ENCODE data around the gene TMEM165.

The TMEM165 gene

GRCh38 chr4:55406545-55406944, 10.8 kb downstream of the TMEM165 start:
- DNase-seq (ENCODE audit: low read depth) = no peak

- no peak for DNase-seq (ENCODE audit: low read depth)
These were observed 11.4 kb downstream of the TMEM165 start for GRCh38 chr4:55407119-55407518.

DNA sequence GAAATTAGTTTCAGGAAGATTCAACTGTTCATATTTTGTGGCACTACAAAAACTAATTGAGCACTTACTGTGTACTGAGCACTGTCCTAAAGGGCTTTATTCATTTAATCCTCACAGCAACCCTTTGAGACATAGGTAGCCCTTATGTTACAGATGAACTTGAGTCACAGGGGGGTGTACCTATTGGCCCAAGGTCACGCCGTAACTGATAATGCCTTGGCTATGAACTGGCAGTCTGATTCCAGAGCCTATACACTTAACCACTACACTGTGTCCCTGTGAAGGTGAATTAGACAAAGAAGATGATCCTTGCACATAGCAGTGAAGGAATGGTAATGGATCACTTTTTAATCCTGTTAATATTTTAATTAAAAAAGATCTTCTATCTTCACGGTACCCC, 12.0 kb downstream of the TMEM165 start:
- no peak for DNase-seq (ENCODE audit: low read depth)

- DNase-seq (ENCODE audit: low read depth) = no peak
These were observed 13.9 kb downstream of the TMEM165 start for GRCh38 chr4:55409468-55410171.

- no peak for DNase-seq (ENCODE audit: low read depth)
These were observed 14.7 kb downstream of the TMEM165 start for GRCh38 chr4:55410431-55410830.

DNA sequence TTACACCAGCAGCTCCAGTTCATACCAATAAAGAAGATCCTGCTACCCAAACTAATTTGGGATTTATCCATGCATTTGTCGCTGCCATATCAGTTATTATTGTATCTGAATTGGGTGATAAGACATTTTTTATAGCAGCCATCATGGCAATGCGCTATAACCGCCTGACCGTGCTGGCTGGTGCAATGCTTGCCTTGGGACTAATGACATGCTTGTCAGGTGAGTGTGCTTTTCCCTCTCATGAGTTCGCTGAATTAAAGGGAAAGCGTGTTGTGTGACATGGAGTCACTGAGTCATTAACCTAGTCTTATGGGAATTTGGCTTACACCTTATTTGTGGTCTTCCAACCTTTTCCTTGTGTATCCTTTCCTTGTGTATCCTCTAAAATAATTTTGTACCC, 15.9 kb downstream of the TMEM165 start:
- no peak for DNase-seq (ENCODE audit: low read depth)

DNA sequence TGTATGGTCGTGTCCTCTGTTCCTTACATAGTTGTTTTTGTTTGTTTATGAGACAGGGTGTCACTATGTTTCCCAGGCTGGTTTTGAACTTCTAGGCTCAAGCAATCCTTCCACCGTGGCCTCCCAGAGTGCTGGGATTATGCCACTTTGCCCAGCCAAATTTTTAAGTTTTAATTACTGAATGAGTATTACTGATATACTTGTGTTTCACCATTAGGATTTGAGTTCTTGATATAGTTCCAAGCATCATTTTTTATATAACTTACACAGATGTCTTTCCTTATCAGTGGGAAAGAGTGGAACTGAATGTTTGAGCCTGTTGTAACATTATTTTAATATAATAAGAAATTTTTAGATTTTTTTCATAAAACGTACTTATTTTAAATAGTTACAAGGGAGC, 20.4 kb downstream of the TMEM165 start:
- DNase-seq (ENCODE audit: low read depth) = no peak

- no peak for DNase-seq (ENCODE audit: low read depth)
These were observed 29.0 kb downstream of the TMEM165 start for GRCh38 chr4:55424791-55425190.

DNA sequence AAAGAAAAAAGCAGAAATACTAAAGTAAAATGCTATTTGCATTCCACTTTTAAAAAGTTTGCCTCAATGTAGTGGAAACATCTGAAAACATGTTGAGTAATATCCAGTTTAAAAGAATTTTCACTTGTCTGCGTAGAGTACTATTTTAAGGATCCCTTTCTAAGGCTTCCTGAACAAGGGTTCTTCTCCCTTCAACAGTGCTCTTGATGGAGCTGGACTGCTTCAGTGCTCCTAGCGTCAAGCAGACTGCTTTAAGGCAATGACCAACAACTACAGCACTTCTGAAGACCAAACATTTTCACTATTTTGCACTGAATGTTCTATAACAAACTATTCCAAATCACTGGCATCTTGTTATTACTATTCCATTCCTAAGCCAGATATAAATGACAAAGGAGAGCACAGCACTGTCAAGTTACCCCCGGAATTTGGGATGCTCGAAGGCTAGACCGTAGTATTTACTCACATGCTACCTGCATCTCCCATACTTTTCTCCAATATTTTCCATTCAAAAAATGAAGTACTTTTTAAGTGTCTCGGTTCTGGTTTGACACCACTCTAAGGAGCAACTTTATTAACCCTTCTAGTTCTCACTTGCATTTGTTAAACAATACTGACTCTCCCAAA, 36.1 kb downstream of the TMEM165 start:
- DNase-seq (ENCODE audit: low read depth) = no peak

DNA sequence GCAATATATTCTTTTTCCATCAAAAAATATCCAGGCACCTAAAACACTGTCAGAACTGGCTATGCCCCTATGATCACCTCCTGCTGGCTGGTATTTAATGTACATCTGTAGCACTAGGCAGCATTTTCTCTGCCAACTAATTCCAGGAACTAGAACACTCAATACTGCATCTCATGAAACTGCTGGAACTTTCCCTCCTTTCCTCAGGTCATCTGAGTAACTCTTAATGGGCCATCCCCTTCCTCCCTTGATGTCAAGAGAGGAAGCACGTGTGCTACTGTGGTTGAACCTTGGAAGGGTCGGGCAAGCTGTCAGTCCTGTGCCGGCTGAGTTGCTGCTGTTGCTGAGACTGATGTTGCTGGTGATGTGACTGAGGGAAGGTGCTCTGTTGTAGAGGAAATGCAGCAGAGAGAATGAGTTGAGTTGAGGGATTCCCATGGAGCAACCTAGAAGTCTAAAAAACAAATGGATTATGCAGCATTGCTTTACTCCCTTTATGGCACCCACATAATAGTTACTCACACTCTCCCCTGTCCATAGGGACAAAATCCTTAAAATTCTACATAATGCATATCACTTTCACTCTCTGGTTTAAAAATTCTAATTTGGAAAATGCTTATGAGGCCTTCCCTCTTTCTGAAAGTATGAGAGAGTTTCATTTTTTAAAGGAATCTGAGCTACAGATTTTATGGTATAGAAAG, 39.5 kb downstream of the TMEM165 start:
- DNase-seq (ENCODE audit: low read depth) = no peak

GRCh38 chr4:55437356-55437796, 41.6 kb downstream of the TMEM165 start:
- no peak for DNase-seq (ENCODE audit: low read depth)

DNA sequence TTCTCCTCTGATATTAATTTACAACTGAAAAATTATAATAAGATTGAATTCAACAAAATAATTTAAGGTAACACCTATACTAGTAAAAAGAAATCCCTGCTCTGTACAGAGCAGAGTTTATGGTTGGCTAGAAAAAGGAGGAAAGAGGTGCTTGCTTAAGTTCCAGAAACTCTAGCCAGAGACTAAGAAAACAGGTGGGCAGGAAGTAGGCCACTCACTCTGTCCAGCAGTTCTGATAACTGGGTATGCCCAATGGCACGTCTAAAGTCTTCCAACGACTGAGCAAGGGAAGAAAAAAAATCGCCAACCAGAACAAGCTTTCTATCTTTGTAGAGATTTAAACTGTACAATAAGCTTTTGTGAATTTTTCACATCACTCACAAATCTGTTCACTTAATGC, 42.1 kb downstream of the TMEM165 start:
- DNase-seq (ENCODE audit: low read depth) = no peak

GRCh38 chr4:55438314-55438713, 42.6 kb downstream of the TMEM165 start:
- no peak for DNase-seq (ENCODE audit: low read depth)

DNA sequence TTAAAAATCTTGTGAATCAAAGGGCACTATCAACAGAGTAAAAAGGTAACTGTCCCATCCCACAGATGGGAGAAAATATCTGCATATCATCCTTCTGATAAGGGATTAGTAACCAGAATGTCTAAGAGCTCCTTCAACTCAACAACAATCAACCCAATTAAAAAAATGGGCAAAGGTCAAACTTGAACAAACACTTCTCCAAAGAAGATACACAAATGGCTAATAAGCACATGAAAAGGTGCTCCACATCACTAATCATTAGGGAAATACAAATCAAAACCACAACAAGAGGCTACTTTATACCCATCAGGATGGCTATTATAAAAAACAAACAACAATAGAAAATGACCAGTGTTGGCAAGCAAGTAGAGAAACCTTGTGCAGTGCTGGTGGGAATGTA, 43.3 kb downstream of the TMEM165 start:
- DNase-seq (ENCODE audit: low read depth) = no peak

DNA sequence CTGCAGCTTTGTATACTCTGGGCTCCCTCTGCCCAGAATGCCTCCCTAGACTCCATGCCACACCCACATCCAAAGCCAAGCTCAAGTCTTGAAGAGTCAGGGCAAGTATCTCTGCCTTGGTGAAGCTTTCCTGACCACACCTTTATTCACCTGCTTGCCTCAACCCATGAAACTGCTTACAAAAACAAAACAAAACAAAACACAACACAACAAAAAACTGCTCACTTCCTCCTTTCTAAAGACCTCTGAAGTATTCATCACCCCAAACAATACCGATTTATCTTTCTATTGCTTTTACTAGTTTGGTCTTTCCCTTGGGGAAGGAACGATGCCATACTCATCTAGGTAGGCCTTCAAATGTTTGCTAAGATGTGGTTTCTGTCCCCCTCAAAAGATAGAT, 45.0 kb downstream of the TMEM165 start:
- DNase-seq (ENCODE audit: low read depth) = no peak

DNA sequence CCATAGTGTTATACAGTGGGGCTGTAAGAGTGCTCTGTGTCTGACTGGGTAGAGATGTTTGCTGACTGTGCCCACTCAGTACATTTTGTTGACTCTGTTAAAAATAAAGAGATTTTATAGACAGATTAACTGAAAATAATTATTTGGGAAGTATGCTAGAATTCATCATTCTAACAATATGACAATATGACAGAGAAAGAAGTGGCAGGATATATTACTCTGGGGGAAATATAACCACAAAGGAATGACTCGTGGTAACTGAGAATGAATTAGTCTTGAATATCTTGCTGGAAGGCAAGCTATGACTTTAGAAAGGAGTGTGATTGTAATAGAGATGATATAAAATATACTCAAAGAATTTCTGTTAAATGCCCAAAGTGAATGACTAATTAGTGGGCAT, 46.8 kb downstream of the TMEM165 start:
- DNase-seq (ENCODE audit: low read depth) = no peak

- no peak for DNase-seq (ENCODE audit: low read depth)
These were observed 49.1 kb downstream of the TMEM165 start for GRCh38 chr4:55444827-55445226.

- no peak for DNase-seq (ENCODE audit: low read depth)
These were observed 50.3 kb downstream of the TMEM165 start for GRCh38 chr4:55445921-55446577.

GRCh38 chr4:55446578-55446922, 50.8 kb downstream of the TMEM165 start:
- DNase-seq (ENCODE audit: low read depth) = no peak

GRCh38 chr4:55447108-55447708, 51.5 kb downstream of the TMEM165 start:
- DNase-seq (ENCODE audit: low read depth) = no peak

- DNase-seq (ENCODE audit: low read depth) = no peak
These were observed 52.1 kb downstream of the TMEM165 start for GRCh38 chr4:55447831-55448230.

GRCh38 chr4:55450566-55450965, 54.8 kb downstream of the TMEM165 start:
- no peak for DNase-seq (ENCODE audit: low read depth)

DNA sequence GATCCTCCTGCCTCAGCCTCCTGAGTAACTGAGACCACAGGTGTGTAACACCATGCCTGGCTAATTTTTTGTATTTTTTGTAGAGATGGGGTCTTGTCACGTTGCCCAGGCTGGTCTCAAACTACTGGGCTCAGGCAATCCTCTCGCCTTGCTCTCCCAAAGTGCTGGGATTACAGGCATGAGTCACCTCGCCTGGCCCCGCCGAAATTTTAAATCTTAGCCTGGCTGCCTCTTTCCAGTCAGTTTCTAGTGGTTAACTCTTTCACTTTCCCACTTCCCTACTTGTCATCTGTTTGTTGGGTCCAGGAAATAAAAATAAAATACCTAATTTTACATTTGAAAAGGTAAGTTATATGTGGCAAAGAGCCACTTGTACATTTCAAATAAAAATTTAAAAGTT, 62.4 kb downstream of the TMEM165 start:
- no peak for DNase-seq (ENCODE audit: low read depth)

Measured in T-helper 22 cell (primary cell).